Activated CD8-positive, alpha-beta T cell treated with anti-CD3 and anti-CD28 coated beads, Interleukin-2, amount 10 ng/mL, durations not matched to agents 7 days and 5 days (primary cell): ENCODE results near the gene LIPK. TPM values are rescaled to one million over a fixed set of nuclear protein-coding genes. Genes with fewer than 3 reads are reported as not detected.
"Not testable (repeated sequence)": the region's sequence is repeated elsewhere in the genome, so short reads cannot be mapped to it uniquely, and the experiment has no call there.

Source experiments
- ATAC-seq: fragments of 150-1000 bp; cut with Tn5 transposase; one replicate; pipeline ENCODE4 v1.10.0; 2021; ENCODE audit warnings: moderate library complexity
- CTCF ChIA-PET: fragments of 350-600 bp; sonication (Branson Sonifier 250); formaldehyde crosslinking; loops from one replicate; lab custom pipeline; 2021; ENCODE audit warnings: antibody characterized with exemption; lab: Charles Lee
- POLR2A ChIA-PET: fragments of 350-600 bp; sonication (Branson Sonifier 250); formaldehyde crosslinking; loops from one replicate; lab custom pipeline; 2021; ENCODE audit warnings: antibody characterized with exemption; lab: Charles Lee
- DNase-seq: peaks from one replicate; pipeline ENCODE4 v3.0.0-alpha.2; 2020
- H3K27ac Mint-ChIP-seq: one replicate; pipeline ENCODE4 v1.8.0; 2021; ENCODE audit warnings: mild to moderate bottlenecking, mixed read lengths
- H3K27me3 Mint-ChIP-seq: one replicate; pipeline ENCODE4 v1.8.0; 2021; ENCODE audit warnings: low read depth, mixed read lengths
- H3K36me3 Mint-ChIP-seq: one replicate; pipeline ENCODE4 v1.8.0; 2021; ENCODE audit warnings: low read depth, mixed read lengths
- H3K4me1 Mint-ChIP-seq: one replicate; pipeline ENCODE4 v1.8.0; 2021; ENCODE audit warnings: low read depth, mixed read lengths
- H3K4me3 Mint-ChIP-seq: one replicate; pipeline ENCODE4 v1.8.0; 2021; ENCODE audit warnings: mild to moderate bottlenecking, mixed read lengths
- H3K9me3 Mint-ChIP-seq: one replicate; pipeline ENCODE4 v1.8.0; 2022; ENCODE audit warnings: mixed read lengths; ENCODE audit not compliant: insufficient read depth
- total RNA-seq, 2 experiments: library from RNA; stranded (reverse); gene quantifications; one replicate each; pipeline ENCODE4 v1.2.3, GENCODE V29; 2021

Gene LIPK
- total RNA-seq, 2 experiments from 2014 or later: not detected

DNA sequence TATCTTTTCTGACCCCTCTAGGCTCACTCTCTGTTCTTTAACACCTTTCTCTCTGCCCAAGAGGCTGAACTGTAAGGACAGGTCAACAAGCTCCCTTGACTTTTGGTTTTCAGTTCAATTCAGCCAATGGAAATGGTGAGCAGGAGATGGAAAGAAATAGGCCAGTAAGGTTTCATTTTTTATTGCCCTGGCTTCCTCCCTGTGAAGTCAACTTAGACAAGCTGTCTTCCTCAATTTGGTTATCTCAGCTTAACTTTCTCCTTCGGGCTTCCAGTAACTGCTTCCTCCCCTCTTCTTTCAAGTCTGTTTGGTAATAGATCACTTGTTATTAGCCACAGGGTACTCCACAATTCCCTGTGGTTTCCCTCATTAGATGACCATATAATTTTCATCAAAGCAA is 19.7 kb downstream of the LIPK start:
- peaks cover 5% of the 10 kb centered on the region for H3K4me1 Mint-ChIP-seq
- POLR2A ChIA-PET: no interaction called here
- H3K27ac Mint-ChIP-seq: no peak overlapping the region
- DNase-seq: no peak
- CTCF ChIA-PET: interaction anchor here (0.9 to 2.2 kb wide), 2 partner anchors 13 to 110 kb away, joined by 3 to 7 read pairs; no protein-coding TSS in a partner anchor
- ATAC-seq: no peak
- H3K36me3 Mint-ChIP-seq: no peaks in the 10 kb centered on the region
- no peak overlapping the region for H3K4me3 Mint-ChIP-seq
- H3K9me3 Mint-ChIP-seq: no peaks in the 10 kb centered on the region
- H3K27me3 Mint-ChIP-seq: peaks cover 7% of the 10 kb centered on the region

DNA sequence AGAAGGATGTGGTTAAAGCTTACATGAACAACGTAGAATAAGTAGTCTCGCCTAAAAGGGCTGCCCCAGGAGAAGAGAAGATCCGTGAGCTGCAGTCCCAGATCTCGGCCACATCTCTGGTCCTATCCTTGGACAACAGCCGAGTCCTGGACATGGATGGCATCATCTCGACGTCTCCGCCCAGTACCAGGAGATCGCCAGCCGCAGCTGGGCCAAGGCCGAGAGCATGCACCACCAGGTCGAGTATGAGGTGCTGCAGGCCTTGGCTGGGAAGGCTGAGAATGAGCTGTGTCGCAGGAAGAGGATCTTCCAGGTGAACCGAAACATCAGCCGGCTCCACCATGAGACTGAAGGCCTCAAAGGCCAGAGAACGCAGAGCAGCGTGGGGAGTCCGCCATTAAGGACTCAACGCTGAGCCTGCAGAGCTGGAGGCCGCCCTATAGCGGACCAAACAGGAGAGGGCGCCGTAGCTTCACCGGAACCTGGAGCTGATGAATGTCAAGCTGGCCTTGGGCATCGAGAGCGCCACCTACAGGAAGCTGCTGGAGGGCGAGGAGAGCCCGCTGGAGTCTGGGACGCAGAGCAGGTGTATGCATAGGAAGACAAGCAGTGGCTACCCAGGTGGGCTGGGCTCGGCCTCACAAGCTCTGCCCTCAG is 22.2 kb downstream of the LIPK start:
- ATAC-seq (no peak), DNase-seq (peak; percentile 52)
- H3K9me3 Mint-ChIP-seq: no peaks in the 10 kb centered on the region
- no peaks in the 10 kb centered on the region for H3K36me3 Mint-ChIP-seq
- no peak overlapping the region for H3K4me3 Mint-ChIP-seq
- no peak overlapping the region for H3K27ac Mint-ChIP-seq
- peaks cover 5% of the 10 kb centered on the region for H3K4me1 Mint-ChIP-seq
- H3K27me3 Mint-ChIP-seq: peaks cover 7% of the 10 kb centered on the region
- ChIA-PET CTCF (interaction anchor here (0.6 to 2.8 kb wide), 34 partner anchors 9 to 383 kb away, joined by 3 to 27 read pairs (median 4); partner anchors contain the start of genes RNLS and STAMBPL1), POLR2A (no interaction called here)

DNA sequence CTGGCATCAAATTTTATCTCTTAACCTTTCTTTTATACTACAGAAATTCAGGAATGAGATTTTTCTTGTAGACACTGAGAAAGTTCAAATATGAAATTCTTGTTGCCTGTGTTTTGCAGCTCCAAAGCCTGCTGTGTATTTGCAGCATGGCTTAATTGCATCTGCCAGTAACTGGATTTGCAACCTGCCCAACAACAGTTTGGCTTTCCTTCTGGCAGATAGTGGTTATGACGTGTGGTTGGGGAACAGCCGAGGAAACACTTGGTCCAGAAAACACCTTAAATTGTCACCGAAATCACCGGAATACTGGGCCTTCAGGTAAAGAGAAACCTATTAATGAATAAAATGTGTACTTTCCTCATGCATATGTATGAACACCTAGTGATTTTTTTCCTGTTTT is 24.8 kb downstream of the LIPK start:
- Mint-ChIP-seq H3K27me3 (peaks cover 9% of the 10 kb centered on the region), H3K4me1 (peaks cover 2% of the 10 kb centered on the region), H3K36me3 (no peaks in the 10 kb centered on the region), H3K9me3 (no peaks in the 10 kb centered on the region), H3K27ac (no peak overlapping the region), H3K4me3 (no peak overlapping the region)
- no peak for DNase-seq
- POLR2A ChIA-PET: no interaction called here
- no peak for ATAC-seq
- CTCF ChIA-PET: interaction anchor here (1.3 to 3.2 kb wide), 2 partner anchors 80 to 201 kb away, joined by 3 to 7 read pairs; no protein-coding TSS in a partner anchor

DNA sequence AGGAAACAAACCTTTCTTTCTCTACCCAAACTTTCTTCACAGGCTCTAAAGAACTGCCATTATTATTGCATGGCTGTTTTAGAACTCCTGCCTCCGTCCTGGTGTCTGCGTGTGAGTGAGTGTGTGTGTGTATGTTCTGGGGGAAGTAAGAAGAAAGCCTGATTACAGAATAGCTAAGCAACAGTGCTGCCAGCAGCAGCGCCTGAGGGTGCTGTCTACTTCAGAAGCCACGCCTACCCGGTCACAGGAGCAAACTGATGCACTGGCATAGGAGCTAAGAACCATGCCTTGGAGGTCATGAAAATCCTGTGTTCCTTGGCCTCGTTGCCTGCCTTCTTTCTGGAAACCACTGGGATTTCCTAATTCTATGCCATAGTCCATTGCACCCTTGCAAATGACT is 25.2 kb downstream of the LIPK start:
- no peaks in the 10 kb centered on the region for H3K36me3 Mint-ChIP-seq
- POLR2A ChIA-PET: no interaction called here
- no peaks in the 10 kb centered on the region for H3K9me3 Mint-ChIP-seq
- H3K4me1 Mint-ChIP-seq: no peaks in the 10 kb centered on the region
- ATAC-seq (no peak), DNase-seq (no peak)
- H3K4me3 Mint-ChIP-seq: no peak overlapping the region
- CTCF ChIA-PET: interaction anchor here (3.2 kb wide), 1 partner anchor 201 kb away, joined by 7 read pairs; no protein-coding TSS in a partner anchor
- H3K27ac Mint-ChIP-seq: no peak overlapping the region
- peaks cover 9% of the 10 kb centered on the region for H3K27me3 Mint-ChIP-seq

DNA sequence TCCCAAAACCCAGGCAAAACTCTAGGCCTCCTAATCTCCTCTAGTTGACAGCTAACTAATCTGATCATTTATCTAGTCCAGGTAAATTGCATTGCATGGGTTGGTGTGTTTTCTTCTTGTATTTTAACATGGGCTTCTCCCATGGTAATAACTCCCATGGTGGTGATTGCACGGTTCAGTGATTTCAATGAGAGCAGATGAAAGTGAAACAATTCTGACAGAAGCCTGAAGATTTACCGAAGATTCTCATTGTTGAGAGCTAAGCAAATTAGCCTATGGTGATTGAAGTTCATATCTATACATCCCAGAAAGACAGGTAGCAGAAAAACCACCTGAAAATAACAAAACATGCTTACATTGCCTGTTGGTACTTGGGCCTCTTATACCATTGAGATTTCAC is 27.2 kb downstream of the LIPK start:
- Mint-ChIP-seq H3K9me3 (no peaks in the 10 kb centered on the region), H3K36me3 (no peaks in the 10 kb centered on the region), H3K27ac (no peak overlapping the region), H3K4me1 (no peaks in the 10 kb centered on the region), H3K4me3 (no peak overlapping the region), H3K27me3 (peaks cover 14% of the 10 kb centered on the region)
- no peak for ATAC-seq
- DNase-seq: no peak
- POLR2A ChIA-PET: no interaction called here
- CTCF ChIA-PET: interaction anchor here (1.2 kb wide), 1 partner anchor 14 kb away, joined by 3 read pairs; no protein-coding TSS in a partner anchor

DNA sequence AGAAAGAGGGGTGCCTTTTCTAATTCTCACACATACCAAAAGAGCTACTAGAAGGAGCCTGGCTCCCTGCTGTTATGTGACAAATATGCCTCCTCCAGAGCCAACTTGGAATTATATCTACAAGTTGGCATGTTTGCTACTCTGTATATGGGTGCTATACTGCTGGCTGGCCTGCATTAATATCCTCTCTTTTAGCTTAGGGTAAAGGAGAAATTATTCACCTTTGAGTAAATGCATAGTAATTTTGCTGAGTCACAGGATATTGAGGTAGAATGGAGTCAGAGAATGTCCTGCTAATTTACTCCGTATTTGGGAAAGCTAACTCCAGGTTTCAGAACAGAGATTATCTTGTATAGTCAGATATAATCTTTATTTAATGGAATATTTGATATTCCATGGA is 29.6 kb downstream of the LIPK start:
- Mint-ChIP-seq H3K4me3 (no peak overlapping the region), H3K27ac (no peak overlapping the region), H3K9me3 (no peaks in the 10 kb centered on the region), H3K4me1 (no peaks in the 10 kb centered on the region), H3K27me3 (peaks cover 23% of the 10 kb centered on the region), H3K36me3 (no peaks in the 10 kb centered on the region)
- ChIA-PET CTCF (no interaction called here), POLR2A (no interaction called here)
- ATAC-seq: no peak
- no peak for DNase-seq

DNA sequence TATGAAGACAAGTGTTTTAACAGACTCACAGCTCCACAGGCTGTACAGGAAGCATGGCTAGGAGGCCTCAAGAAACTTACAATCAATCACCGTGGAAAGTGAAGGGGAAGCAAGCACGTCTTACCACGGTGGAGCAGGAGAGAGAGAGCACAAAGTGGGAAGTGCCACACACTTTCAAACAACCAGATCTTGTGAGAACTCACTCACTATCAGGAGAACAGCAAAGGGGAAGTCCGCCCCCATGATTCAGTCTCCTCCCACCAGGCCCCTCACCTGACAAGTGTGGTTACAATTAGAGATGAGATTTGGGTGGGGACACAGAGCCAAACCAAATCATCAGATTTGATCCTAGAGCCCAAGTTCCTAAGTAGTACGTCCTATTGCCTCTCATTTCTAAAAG is 35.9 kb downstream of the LIPK start:
- CTCF ChIA-PET: interaction anchor here (1.8 kb wide), 1 partner anchor 18 kb away, joined by 6 read pairs; the partner anchor contains the start of gene LIPN
- POLR2A ChIA-PET, H3K36me3 Mint-ChIP-seq, H3K27ac Mint-ChIP-seq, ATAC-seq, H3K9me3 Mint-ChIP-seq, H3K4me1 Mint-ChIP-seq, DNase-seq, H3K4me3 Mint-ChIP-seq: not testable (repeated sequence)
- peaks cover 31% of the 10 kb centered on the region for H3K27me3 Mint-ChIP-seq

DNA sequence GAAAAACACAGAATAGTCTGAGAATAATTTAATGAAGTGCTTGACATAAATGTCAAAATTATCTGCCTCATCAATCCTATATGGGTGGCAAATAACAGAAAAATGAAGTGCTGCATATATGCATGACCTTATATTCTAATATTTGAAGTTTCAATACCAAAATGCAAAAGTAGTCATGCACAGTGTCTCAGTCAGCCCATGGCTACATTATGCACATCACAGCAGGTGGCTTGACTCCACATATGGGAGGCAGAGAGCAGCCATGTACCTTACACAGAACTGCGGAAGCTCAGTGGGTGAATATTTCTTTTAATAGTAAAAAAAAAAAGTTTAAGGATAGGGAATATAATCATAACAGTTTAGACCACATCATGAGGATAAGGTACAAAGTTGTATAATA is 36.4 kb downstream of the LIPK start:
- Mint-ChIP-seq H3K9me3 (no peaks in the 10 kb centered on the region), H3K27me3 (peaks cover 28% of the 10 kb centered on the region), H3K4me3 (no peak overlapping the region), H3K36me3 (no peaks in the 10 kb centered on the region), H3K27ac (no peak overlapping the region), H3K4me1 (no peaks in the 10 kb centered on the region)
- CTCF ChIA-PET: interaction anchor here (0.7 to 1.8 kb wide), 2 partner anchors 14 to 17 kb away, joined by 3 to 6 read pairs; partner anchors contain the start of gene LIPN
- no peak for ATAC-seq
- no peak for DNase-seq
- POLR2A ChIA-PET: no interaction called here

DNA sequence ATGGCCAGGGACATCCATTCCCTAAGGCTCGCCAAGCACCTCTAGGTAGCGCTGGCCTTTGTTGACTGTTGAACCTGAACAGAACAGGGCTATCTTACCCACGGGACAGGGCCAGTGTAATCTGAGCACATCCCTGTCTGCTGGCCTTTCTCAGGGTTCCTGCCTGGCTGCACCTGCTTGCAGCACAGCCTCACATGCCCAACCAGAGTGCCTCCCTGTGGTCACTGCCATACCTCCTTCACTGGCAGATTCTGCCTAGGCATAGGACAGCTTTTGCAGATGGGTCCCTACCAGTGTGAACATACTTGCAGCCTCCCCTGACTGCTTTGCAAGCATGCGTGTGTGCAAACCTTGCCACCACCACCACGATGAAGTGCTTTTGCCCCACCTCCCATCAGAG is 38.0 kb downstream of the LIPK start:
- Mint-ChIP-seq H3K9me3 (no peaks in the 10 kb centered on the region), H3K27me3 (peaks cover 23% of the 10 kb centered on the region), H3K36me3 (no peaks in the 10 kb centered on the region), H3K4me3 (no peak overlapping the region), H3K4me1 (no peaks in the 10 kb centered on the region), H3K27ac (no peak overlapping the region)
- no peak for ATAC-seq
- POLR2A ChIA-PET: interaction anchor here (0.6 kb wide), 1 partner anchor 60 kb away, joined by 3 read pairs; no protein-coding TSS in a partner anchor
- no peak for DNase-seq
- CTCF ChIA-PET: no interaction called here

DNA sequence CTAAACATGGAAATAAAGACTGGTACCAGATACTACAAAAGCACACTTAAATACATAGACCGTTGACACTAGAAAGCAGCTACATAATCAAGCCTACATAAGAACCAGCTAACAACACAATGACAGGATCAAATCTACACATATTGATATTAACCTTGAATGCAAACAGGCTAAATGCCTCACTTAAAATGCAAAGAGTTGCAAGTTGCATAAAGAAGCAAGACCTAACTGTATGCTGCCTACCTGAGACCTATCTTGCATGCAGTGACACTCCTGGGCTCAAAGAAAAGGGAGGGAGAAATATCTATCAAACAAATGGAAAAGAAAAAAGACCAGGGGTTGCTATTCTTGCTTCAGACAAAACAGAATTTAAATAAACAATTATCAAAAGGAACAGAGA is 39.6 kb downstream of the LIPK start:
- Mint-ChIP-seq H3K27me3 (peaks cover 29% of the 10 kb centered on the region), H3K9me3 (no peaks in the 10 kb centered on the region), H3K27ac (no peak overlapping the region), H3K36me3 (no peaks in the 10 kb centered on the region), H3K4me3 (no peak overlapping the region), H3K4me1 (no peaks in the 10 kb centered on the region)
- DNase-seq (no peak), ATAC-seq (no peak)
- CTCF ChIA-PET: interaction anchor here (1.2 to 1.4 kb wide), 3 partner anchors 17 to 181 kb away, joined by 3 to 4 read pairs (median 4); no protein-coding TSS in a partner anchor
- POLR2A ChIA-PET: no interaction called here

DNA sequence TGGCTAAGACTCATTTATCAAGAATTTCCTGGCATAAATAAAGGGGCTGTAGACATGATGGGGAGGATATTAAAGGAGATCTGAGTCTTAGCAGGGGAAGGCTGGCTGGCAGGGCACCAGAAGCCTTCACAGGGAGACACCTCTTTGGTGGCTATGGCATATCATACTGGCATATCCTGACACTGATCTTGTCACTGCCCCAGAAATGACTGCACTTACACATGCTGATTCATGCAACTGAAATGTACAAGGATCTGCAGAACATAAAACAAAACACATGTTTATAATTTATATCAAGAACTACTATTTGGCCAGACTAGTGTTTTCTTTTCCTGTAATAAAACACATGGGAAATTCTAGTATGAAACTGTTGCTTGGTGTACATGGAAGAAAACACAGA is 48.2 kb downstream of the LIPK start:
- Mint-ChIP-seq H3K4me1 (peaks cover 2% of the 10 kb centered on the region), H3K27ac (no peak overlapping the region), H3K27me3 (peaks cover 13% of the 10 kb centered on the region), H3K4me3 (no peak overlapping the region), H3K36me3 (no peaks in the 10 kb centered on the region), H3K9me3 (no peaks in the 10 kb centered on the region)
- ChIA-PET CTCF (no interaction called here), POLR2A (no interaction called here)
- ATAC-seq (no peak), DNase-seq (no peak)

DNA sequence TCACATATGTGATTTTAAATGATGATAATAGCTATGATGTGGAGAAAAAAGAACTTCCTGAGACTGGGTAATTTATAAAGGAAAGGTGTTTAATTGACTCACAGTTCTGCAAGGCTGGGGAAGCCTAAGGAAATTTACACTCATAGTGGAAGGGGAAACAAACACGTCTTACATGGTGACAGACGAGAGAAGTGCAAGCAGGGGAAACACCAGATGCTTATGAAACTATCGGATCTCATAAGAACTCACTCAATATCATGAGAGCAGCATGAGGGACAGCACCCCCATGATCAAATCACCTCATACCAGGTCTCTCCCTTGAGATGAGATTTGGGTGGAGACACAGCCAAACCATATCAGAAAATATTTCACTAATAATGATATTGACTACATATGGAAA is 49.7 kb downstream of the LIPK start:
- no peaks in the 10 kb centered on the region for H3K36me3 Mint-ChIP-seq
- no peaks in the 10 kb centered on the region for H3K27me3 Mint-ChIP-seq
- no peak for DNase-seq
- ChIA-PET POLR2A (no interaction called here), CTCF (no interaction called here)
- no peak for ATAC-seq
- no peak overlapping the region for H3K27ac Mint-ChIP-seq
- no peaks in the 10 kb centered on the region for H3K9me3 Mint-ChIP-seq
- H3K4me1 Mint-ChIP-seq: peaks cover 7% of the 10 kb centered on the region
- H3K4me3 Mint-ChIP-seq: no peak overlapping the region
